Activated T-helper 17 cell treated with anti-CD3 and anti-CD28 coated beads, Interleukin-2, amount 50 U/mL, for 72 hours (primary cell): Measurements from ENCODE around the gene KAT2B. TPM values are rescaled to one million over a fixed set of nuclear protein-coding genes. Genes with fewer than 3 reads are reported as not detected.

Experiments
- ATAC-seq: fragments of 150-1000 bp; cut with Tn5 transposase; replicated peaks from 2 replicates; pipeline ENCODE4 v1.10.0; 2021; ENCODE audit warnings: mild to moderate bottlenecking, moderate library complexity
- H3K27ac Mint-ChIP-seq: one replicate; pipeline ENCODE4 v1.8.0; 2022; ENCODE audit warnings: mixed read lengths
- H3K27me3 Mint-ChIP-seq: one replicate; pipeline ENCODE4 v1.8.0; 2022; ENCODE audit warnings: mixed read lengths
- H3K36me3 Mint-ChIP-seq: one replicate; pipeline ENCODE4 v1.8.0; 2022; ENCODE audit warnings: low read depth, mild to moderate bottlenecking, mixed read lengths
- H3K4me1 Mint-ChIP-seq: one replicate; pipeline ENCODE4 v1.8.0; 2022; ENCODE audit warnings: mixed read lengths
- H3K4me3 Mint-ChIP-seq: one replicate; pipeline ENCODE4 v1.8.0; 2022; ENCODE audit warnings: mild to moderate bottlenecking, mixed read lengths
- H3K9me3 Mint-ChIP-seq: one replicate; pipeline ENCODE4 v1.8.0; 2022; ENCODE audit warnings: mixed read lengths
- total RNA-seq, 2 donors: library from RNA; stranded (reverse); gene quantifications; one replicate each; pipeline ENCODE4 v1.2.3, GENCODE V29; 2022

KAT2B gene
- total RNA-seq, 2 donors from 2014 or later, result 109 to 143 TPM

GRCh38 chr3:20051123-20051806, 11.0 kb downstream of the KAT2B start:
- H3K27ac Mint-ChIP-seq, result peak overlapping the region; percentile 90

GRCh38 chr3:20052851-20053250, 12.6 kb downstream of the KAT2B start:
- H3K4me3 Mint-ChIP-seq, result peak overlapping the region; percentile 70

More at GRCh38 chr3:20051123-20051806, 11.0 kb downstream of the KAT2B start:
- Mint-ChIP-seq H3K36me3 (peaks cover 31% of the 10 kb centered on the region), H3K4me1 (peaks cover 47% of the 10 kb centered on the region), H3K27me3 (no peaks in the 10 kb centered on the region), H3K4me3 (peak overlapping the region; percentile 70), H3K9me3 (no peaks in the 10 kb centered on the region)
- no peak for ATAC-seq

GRCh38 chr3:20054549-20054987, 14.3 kb downstream of the KAT2B start:
- Mint-ChIP-seq H3K36me3 (peaks cover 11% of the 10 kb centered on the region), H3K27me3 (no peaks in the 10 kb centered on the region), H3K9me3 (no peaks in the 10 kb centered on the region), H3K4me1 (peaks cover 29% of the 10 kb centered on the region), H3K4me3 (no peak overlapping the region), H3K27ac (no peak overlapping the region)
- ATAC-seq, result peak; percentile 84

More at GRCh38 chr3:20052851-20053250, 12.6 kb downstream of the KAT2B start:
- H3K27me3 Mint-ChIP-seq, result no peaks in the 10 kb centered on the region
- H3K9me3 Mint-ChIP-seq, result no peaks in the 10 kb centered on the region
- peaks cover 21% of the 10 kb centered on the region for H3K36me3 Mint-ChIP-seq
- H3K4me1 Mint-ChIP-seq, result peaks cover 40% of the 10 kb centered on the region
- H3K27ac Mint-ChIP-seq, result peak overlapping the region; percentile 90
- ATAC-seq, result peak; percentile 8

- H3K27ac Mint-ChIP-seq, result no peak overlapping the region
- H3K4me1 Mint-ChIP-seq, result peaks cover 30% of the 10 kb centered on the region
- peaks cover 11% of the 10 kb centered on the region for H3K36me3 Mint-ChIP-seq
- no peaks in the 10 kb centered on the region for H3K9me3 Mint-ChIP-seq
- peak; percentile 27 for ATAC-seq
- H3K4me3 Mint-ChIP-seq, result no peak overlapping the region
- H3K27me3 Mint-ChIP-seq, result no peaks in the 10 kb centered on the region
These were observed 15.0 kb downstream of the KAT2B start for GRCh38 chr3:20055020-20055775.

DNA sequence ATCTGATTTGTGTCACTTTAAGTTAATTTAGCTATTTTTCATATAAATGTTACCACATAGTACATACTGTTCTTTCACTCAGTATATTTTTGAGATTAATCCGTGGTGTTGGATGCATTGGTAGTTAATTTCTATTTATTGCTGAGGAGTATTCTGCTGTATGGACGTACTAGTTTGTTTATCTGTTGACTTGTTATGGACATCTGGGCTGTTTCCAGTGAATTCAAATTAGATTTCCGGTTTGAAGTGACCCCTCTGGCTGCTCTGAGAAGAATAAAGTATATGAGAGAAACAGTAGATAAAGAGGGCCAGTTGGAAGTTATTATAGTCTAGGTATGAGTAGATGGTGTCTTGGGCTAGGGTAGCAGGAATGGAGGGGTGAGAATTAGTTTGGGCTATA, 15.6 kb downstream of the KAT2B start:
- no peak overlapping the region for H3K4me3 Mint-ChIP-seq
- peaks cover 30% of the 10 kb centered on the region for H3K4me1 Mint-ChIP-seq
- H3K36me3 Mint-ChIP-seq, result peaks cover 13% of the 10 kb centered on the region
- no peaks in the 10 kb centered on the region for H3K9me3 Mint-ChIP-seq
- no peaks in the 10 kb centered on the region for H3K27me3 Mint-ChIP-seq
- H3K27ac Mint-ChIP-seq, result no peak overlapping the region
- no peak for ATAC-seq

- ATAC-seq, result peak; percentile 58
These were observed 16.7 kb downstream of the KAT2B start for GRCh38 chr3:20056725-20057611.

GRCh38 chr3:20057612-20058180, 17.4 kb downstream of the KAT2B start:
- Mint-ChIP-seq H3K36me3 (peaks cover 21% of the 10 kb centered on the region), H3K9me3 (no peaks in the 10 kb centered on the region), H3K4me1 (peaks cover 24% of the 10 kb centered on the region), H3K4me3 (no peak overlapping the region), H3K27ac (no peak overlapping the region), H3K27me3 (no peaks in the 10 kb centered on the region)
- no peak for ATAC-seq

More at GRCh38 chr3:20056725-20057611, 16.7 kb downstream of the KAT2B start:
- no peak overlapping the region for H3K27ac Mint-ChIP-seq
- no peaks in the 10 kb centered on the region for H3K27me3 Mint-ChIP-seq
- H3K4me3 Mint-ChIP-seq, result no peak overlapping the region
- H3K4me1 Mint-ChIP-seq, result peaks cover 27% of the 10 kb centered on the region
- H3K9me3 Mint-ChIP-seq, result no peaks in the 10 kb centered on the region
- H3K36me3 Mint-ChIP-seq, result peaks cover 18% of the 10 kb centered on the region

GRCh38 chr3:20059929-20060328, 19.7 kb downstream of the KAT2B start:
- peak overlapping the region; percentile 62 for H3K27ac Mint-ChIP-seq
- H3K4me3 Mint-ChIP-seq, result peak overlapping the region; percentile 77
- ATAC-seq, result no peak
- no peaks in the 10 kb centered on the region for H3K9me3 Mint-ChIP-seq
- peaks cover 32% of the 10 kb centered on the region for H3K4me1 Mint-ChIP-seq
- H3K27me3 Mint-ChIP-seq, result no peaks in the 10 kb centered on the region
- H3K36me3 Mint-ChIP-seq, result peaks cover 24% of the 10 kb centered on the region

- ATAC-seq, result peak; percentile 69
- H3K27me3 Mint-ChIP-seq, result no peaks in the 10 kb centered on the region
- peak overlapping the region; percentile 77 for H3K4me3 Mint-ChIP-seq
- peaks cover 39% of the 10 kb centered on the region for H3K4me1 Mint-ChIP-seq
- peaks cover 24% of the 10 kb centered on the region for H3K36me3 Mint-ChIP-seq
- H3K9me3 Mint-ChIP-seq, result no peaks in the 10 kb centered on the region
- H3K27ac Mint-ChIP-seq, result peak overlapping the region; percentile 87
These were observed 20.9 kb downstream of the KAT2B start for GRCh38 chr3:20060974-20061685.

DNA sequence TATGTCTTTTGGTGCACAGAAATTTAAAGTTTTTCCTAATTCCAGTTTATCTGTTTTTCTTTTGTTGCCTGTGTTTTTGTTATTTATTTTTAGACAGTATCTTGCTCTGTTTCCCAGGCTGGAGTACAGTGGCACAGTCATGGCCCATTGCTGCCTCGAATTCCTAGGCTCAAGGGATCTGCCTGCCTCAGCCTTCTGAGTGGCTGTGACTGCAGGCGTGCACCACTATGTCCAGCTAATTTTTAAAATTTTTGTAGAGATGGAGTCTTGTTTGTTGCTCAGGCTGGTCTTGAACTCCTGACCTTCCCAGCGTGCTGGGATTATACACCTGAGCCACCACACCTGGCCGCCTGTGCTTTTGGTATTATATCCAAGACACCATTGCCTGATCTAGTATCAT, 22.8 kb downstream of the KAT2B start:
- no peak for ATAC-seq
- H3K9me3 Mint-ChIP-seq, result no peaks in the 10 kb centered on the region
- H3K4me3 Mint-ChIP-seq, result no peak overlapping the region
- no peaks in the 10 kb centered on the region for H3K27me3 Mint-ChIP-seq
- peaks cover 25% of the 10 kb centered on the region for H3K36me3 Mint-ChIP-seq
- H3K4me1 Mint-ChIP-seq, result peaks cover 47% of the 10 kb centered on the region
- H3K27ac Mint-ChIP-seq, result no peak overlapping the region

GRCh38 chr3:20064387-20064786, 24.1 kb downstream of the KAT2B start:
- H3K9me3 Mint-ChIP-seq, result peaks cover 4% of the 10 kb centered on the region
- no peaks in the 10 kb centered on the region for H3K27me3 Mint-ChIP-seq
- peaks cover 33% of the 10 kb centered on the region for H3K36me3 Mint-ChIP-seq
- ATAC-seq, result peak; percentile 35
- peaks cover 56% of the 10 kb centered on the region for H3K4me1 Mint-ChIP-seq
- H3K4me3 Mint-ChIP-seq, result no peak overlapping the region
- peak overlapping the region; percentile 40 for H3K27ac Mint-ChIP-seq

DNA sequence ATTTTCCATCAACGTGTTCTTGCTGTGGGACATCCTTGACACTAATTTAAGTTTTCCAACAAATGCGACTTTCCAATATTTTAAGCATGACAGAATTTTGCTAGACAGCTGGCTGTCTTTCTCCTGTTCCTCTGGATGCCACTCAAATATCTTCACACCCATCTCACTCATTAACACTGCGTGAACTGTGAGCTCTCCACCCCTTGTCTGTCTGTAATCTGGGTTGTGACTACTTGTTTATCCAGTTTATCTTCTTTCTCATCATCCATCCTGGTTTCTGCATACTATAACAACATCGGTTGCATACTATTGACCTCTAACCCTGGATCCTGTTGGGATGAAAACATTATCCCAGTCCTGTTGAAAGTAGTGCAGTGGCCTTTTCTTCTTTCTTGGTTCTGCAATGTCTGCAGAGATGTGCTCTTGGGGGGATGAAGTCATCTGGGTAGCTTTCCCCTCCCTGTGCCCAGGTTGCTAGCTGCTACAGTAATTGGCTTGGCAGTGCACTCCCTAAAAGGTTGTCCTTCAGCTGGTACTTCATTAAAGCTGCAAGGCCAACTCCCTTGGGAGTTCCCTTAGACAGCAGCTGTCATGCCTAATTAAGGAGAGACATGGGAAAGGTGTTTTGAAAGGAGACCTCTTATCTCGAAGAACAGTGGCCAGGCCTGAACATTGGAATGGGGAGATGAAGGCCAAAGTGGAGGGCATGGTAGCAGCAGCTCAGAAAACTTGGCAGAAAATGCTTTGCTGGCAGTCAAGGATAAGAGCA, 24.7 kb downstream of the KAT2B start:
- no peak overlapping the region for H3K4me3 Mint-ChIP-seq
- peaks cover 52% of the 10 kb centered on the region for H3K4me1 Mint-ChIP-seq
- H3K27ac Mint-ChIP-seq, result peak overlapping the region; percentile 40
- ATAC-seq, result no peak
- peaks cover 4% of the 10 kb centered on the region for H3K9me3 Mint-ChIP-seq
- H3K36me3 Mint-ChIP-seq, result peaks cover 38% of the 10 kb centered on the region
- no peaks in the 10 kb centered on the region for H3K27me3 Mint-ChIP-seq

DNA sequence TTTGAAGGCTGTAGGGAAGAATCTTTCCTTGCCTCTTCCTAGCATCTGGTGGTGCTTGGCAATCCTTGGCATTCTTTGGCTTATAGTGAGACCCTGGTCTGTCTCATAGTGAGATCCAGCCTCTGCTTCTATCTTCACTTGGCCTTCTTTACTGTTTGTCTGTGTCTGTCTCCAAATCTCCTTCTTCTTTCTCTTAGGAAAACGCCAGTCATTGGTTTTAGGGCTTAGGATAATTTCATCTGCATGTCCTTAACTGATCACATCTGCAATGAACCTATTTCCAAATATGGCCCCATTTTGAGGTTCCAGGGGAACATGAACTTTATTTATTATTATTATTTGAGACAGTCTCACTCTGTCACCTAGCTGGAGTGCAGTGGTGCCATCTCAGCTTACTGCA, 25.8 kb downstream of the KAT2B start:
- peaks cover 41% of the 10 kb centered on the region for H3K36me3 Mint-ChIP-seq
- peak overlapping the region; percentile 13 for H3K27ac Mint-ChIP-seq
- ATAC-seq, result no peak
- no peak overlapping the region for H3K4me3 Mint-ChIP-seq
- H3K4me1 Mint-ChIP-seq, result peaks cover 45% of the 10 kb centered on the region
- no peaks in the 10 kb centered on the region for H3K27me3 Mint-ChIP-seq
- peaks cover 4% of the 10 kb centered on the region for H3K9me3 Mint-ChIP-seq
